Measurements from ENCODE around the gene ABCC1. TPM values are rescaled to one million over a fixed set of nuclear protein-coding genes. Genes with fewer than 3 reads are reported as not detected.

Gene ABCC1
- total RNA-seq, 1 experiment from 2014 or later, result 25.0 TPM

DNA sequence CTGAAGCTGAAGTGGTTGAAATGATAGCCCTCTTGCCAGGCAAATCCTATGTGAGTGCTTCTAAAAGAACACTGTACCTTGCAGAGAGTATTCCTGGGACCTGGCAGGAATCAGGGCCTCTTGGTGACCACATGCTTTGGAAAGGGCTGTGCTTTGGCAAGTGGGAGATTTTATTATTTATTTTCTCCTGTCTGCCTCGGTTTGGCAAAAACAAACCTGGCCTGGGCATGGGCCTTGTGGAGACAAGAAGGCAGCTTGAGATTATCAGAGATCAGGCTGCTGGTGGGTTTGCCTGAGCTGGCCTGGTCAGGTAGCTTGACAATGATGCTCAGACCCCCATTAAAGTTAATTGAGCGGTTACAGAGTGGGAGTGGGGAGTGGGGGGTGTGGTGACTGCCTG, 24.6 kb downstream of the ABCC1 start:
- no peaks in the 10 kb centered on the region for H3K36me3 ChIP-seq (ENCODE audit: insufficient read depth, low read length, poor library complexity, severe bottlenecking)
- H3K4me3 ChIP-seq (ENCODE audit: low read depth, low read length, poor library complexity, severe bottlenecking), result no peak overlapping the region
- peaks cover 10% of the 10 kb centered on the region for H3K9me3 ChIP-seq (ENCODE audit: low read depth, low read length, poor library complexity, severe bottlenecking)
- ChIA-PET CTCF (no interaction called here), POLR2A (ENCODE audit: low non-redundant PET) (interaction anchor here (0.6 kb wide), 1 partner anchor 24 kb away, joined by 3 read pairs; no protein-coding TSS in a partner anchor)
- H3K27ac ChIP-seq (ENCODE audit: low read depth, low read length, poor library complexity, severe bottlenecking), result no peak overlapping the region
- intact Hi-C loops (cut with micrococcal nuclease; ENCODE audit: unreplicated experiment), result no loop called here
- no peaks in the 10 kb centered on the region for H3K4me1 ChIP-seq (ENCODE audit: insufficient read depth, low read length, poor library complexity, severe bottlenecking)
- TF ChIP-seq, protein P1, sequence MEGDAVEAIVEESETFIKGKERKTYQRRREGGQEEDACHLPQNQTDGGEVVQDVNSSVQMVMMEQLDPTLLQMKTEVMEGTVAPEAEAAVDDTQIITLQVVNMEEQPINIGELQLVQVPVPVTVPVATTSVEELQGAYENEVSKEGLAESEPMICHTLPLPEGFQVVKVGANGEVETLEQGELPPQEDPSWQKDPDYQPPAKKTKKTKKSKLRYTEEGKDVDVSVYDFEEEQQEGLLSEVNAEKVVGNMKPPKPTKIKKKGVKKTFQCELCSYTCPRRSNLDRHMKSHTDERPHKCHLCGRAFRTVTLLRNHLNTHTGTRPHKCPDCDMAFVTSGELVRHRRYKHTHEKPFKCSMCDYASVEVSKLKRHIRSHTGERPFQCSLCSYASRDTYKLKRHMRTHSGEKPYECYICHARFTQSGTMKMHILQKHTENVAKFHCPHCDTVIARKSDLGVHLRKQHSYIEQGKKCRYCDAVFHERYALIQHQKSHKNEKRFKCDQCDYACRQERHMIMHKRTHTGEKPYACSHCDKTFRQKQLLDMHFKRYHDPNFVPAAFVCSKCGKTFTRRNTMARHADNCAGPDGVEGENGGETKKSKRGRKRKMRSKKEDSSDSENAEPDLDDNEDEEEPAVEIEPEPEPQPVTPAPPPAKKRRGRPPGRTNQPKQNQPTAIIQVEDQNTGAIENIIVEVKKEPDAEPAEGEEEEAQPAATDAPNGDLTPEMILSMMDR (conservative IDR thresholded peaks at IDR 0.05; ENCODE audit: low read depth, low read length), result no peak
- no peak for TF ChIP-seq EZH2 (IDR thresholded peaks at IDR 0.05; ENCODE audit: borderline replicate concordance, low read depth, low read length, poor library complexity, severe bottlenecking)
- no peaks in the 10 kb centered on the region for H3K27me3 ChIP-seq (replicated peaks; ENCODE audit: insufficient read depth, low read depth, low read length, poor library complexity)
- BruUV-seq (replicated peaks), result no TSS peak
- no peak for DNase-seq (ENCODE audit: low spot score)

GRCh38 chr16:15975172-15975571, 25.8 kb downstream of the ABCC1 start:
- no peaks in the 10 kb centered on the region for H3K4me1 ChIP-seq (ENCODE audit: insufficient read depth, low read length, poor library complexity, severe bottlenecking)
- H3K27me3 ChIP-seq (replicated peaks; ENCODE audit: insufficient read depth, low read depth, low read length, poor library complexity), result no peaks in the 10 kb centered on the region
- no peak overlapping the region for H3K27ac ChIP-seq (ENCODE audit: low read depth, low read length, poor library complexity, severe bottlenecking)
- no peak for DNase-seq (ENCODE audit: low spot score)
- no peak overlapping the region for H3K4me3 ChIP-seq (ENCODE audit: low read depth, low read length, poor library complexity, severe bottlenecking)
- POLR2A ChIA-PET (ENCODE audit: low non-redundant PET), result no interaction called here
- intact Hi-C loops (cut with micrococcal nuclease; ENCODE audit: unreplicated experiment), result no loop called here
- H3K36me3 ChIP-seq (ENCODE audit: insufficient read depth, low read length, poor library complexity, severe bottlenecking), result no peaks in the 10 kb centered on the region
- H3K9me3 ChIP-seq (ENCODE audit: low read depth, low read length, poor library complexity, severe bottlenecking), result peaks cover 10% of the 10 kb centered on the region
- CTCF ChIA-PET, result no interaction called here
- TF ChIP-seq EZH2 (IDR thresholded peaks at IDR 0.05; ENCODE audit: borderline replicate concordance, low read depth, low read length, poor library complexity, severe bottlenecking), result no peak
- BruUV-seq (replicated peaks), result no TSS peak

GRCh38 chr16:15976225-15976812, 26.9 kb downstream of the ABCC1 start:
- POLR2A ChIA-PET (ENCODE audit: low non-redundant PET), result no interaction called here
- Histone ChIP-seq H3K36me3 (ENCODE audit: insufficient read depth, low read length, poor library complexity, severe bottlenecking) (no peaks in the 10 kb centered on the region), H3K4me3 (ENCODE audit: low read depth, low read length, poor library complexity, severe bottlenecking) (no peak overlapping the region), H3K9me3 (ENCODE audit: low read depth, low read length, poor library complexity, severe bottlenecking) (peaks cover 10% of the 10 kb centered on the region), H3K4me1 (ENCODE audit: insufficient read depth, low read length, poor library complexity, severe bottlenecking) (no peaks in the 10 kb centered on the region), H3K27ac (ENCODE audit: low read depth, low read length, poor library complexity, severe bottlenecking) (no peak overlapping the region), H3K27me3 (replicated peaks; ENCODE audit: insufficient read depth, low read depth, low read length, poor library complexity) (no peaks in the 10 kb centered on the region)
- BruUV-seq (replicated peaks), result no TSS peak
- intact Hi-C loops (cut with micrococcal nuclease; ENCODE audit: unreplicated experiment), result no loop called here
- CTCF ChIA-PET, result no interaction called here
- TF ChIP-seq EZH2 (IDR thresholded peaks at IDR 0.05; ENCODE audit: borderline replicate concordance, low read depth, low read length, poor library complexity, severe bottlenecking), result no peak
- TF ChIP-seq, protein P1 (conservative IDR thresholded peaks at IDR 0.05; ENCODE audit: low read depth, low read length), result no peak
- no peak for DNase-seq (ENCODE audit: low spot score)
